WTC11 (cell line): Measurements from ENCODE around the gene AMOTL1. TPM values are rescaled to one million over a fixed set of nuclear protein-coding genes. Genes with fewer than 3 reads are reported as not detected.

ENCODE experiments used
- ATAC-seq: fragments of 200-7000 bp; cut with Tn5 transposase; 2 replicates; pipeline ENCODE4 v1.10.0; 2021; ENCODE audit warnings: mild to moderate bottlenecking, moderate library complexity
- CTCF ChIA-PET: fragments of 300-600 bp; sonication (Branson Sonifier 250); formaldehyde crosslinking; loops from one replicate; lab custom pipeline; 2021; ENCODE audit warnings: antibody characterized with exemption; lab: Charles Lee
- POLR2A ChIA-PET: fragments of 350-600 bp; sonication (Branson Sonifier 250); formaldehyde crosslinking; loops from one replicate; lab custom pipeline; 2021; ENCODE audit warnings: antibody characterized with exemption; lab: Charles Lee
- DNase-seq: peaks from one replicate; pipeline ENCODE4 v3.0.0; 2021; ENCODE audit warnings: low spot score
- H3K27ac Mint-ChIP-seq: 2 replicates; pipeline ENCODE4 v1.8.0; 2021; ENCODE audit warnings: mixed read lengths
- H3K27me3 Mint-ChIP-seq: 2 replicates; pipeline ENCODE4 v1.8.0; 2021; ENCODE audit warnings: low read depth, mild to moderate bottlenecking, moderate library complexity, mixed read lengths
- H3K36me3 Mint-ChIP-seq: 2 replicates; pipeline ENCODE4 v1.8.0; 2021; ENCODE audit warnings: mixed read lengths
- H3K4me1 Mint-ChIP-seq: 2 replicates; pipeline ENCODE4 v1.8.0; 2022; ENCODE audit warnings: mixed read lengths
- H3K4me3 Mint-ChIP-seq: 2 replicates; pipeline ENCODE4 v1.8.0; 2021; ENCODE audit warnings: mild to moderate bottlenecking, moderate library complexity, mixed read lengths
- H3K9me3 Mint-ChIP-seq: 2 replicates; pipeline ENCODE4 v1.8.0; 2021; ENCODE audit warnings: mixed read lengths
- ARID4B ChIP-seq: sonication (generic); formaldehyde crosslinking; IDR thresholded peaks from 2 replicates; pipeline ENCODE4 v1.8.0; 2023; ENCODE audit warnings: missing genetic modification reagents, mild to moderate bottlenecking, borderline replicate concordance
- CBFB ChIP-seq: sonication (generic); formaldehyde crosslinking; IDR thresholded peaks from 2 replicates; pipeline ENCODE4 v1.8.1; 2022; ENCODE audit warnings: mild to moderate bottlenecking, low read depth, missing genetic modification reagents
- CDX4 ChIP-seq: fragments of 250-450 bp; sonication (Bioruptor Pico); IDR thresholded peaks from 2 replicates; pipeline ENCODE4 v1.9.0; 2021; ENCODE audit warnings: moderate library complexity, mild to moderate bottlenecking, inconsistent platforms, borderline replicate concordance
- CREM ChIP-seq: sonication (generic); formaldehyde crosslinking; IDR thresholded peaks from 2 replicates; pipeline ENCODE4 v1.8.1; 2022; ENCODE audit warnings: mild to moderate bottlenecking, missing genetic modification reagents, moderate library complexity
- ELF4 ChIP-seq: sonication (generic); formaldehyde crosslinking; IDR thresholded peaks from 2 replicates; pipeline ENCODE4 v1.8.1; 2022; ENCODE audit warnings: low read depth, mild to moderate bottlenecking, moderate library complexity, missing genetic modification reagents
- ERG ChIP-seq: fragments of 250-450 bp; sonication (Bioruptor Pico); IDR thresholded peaks from 2 replicates; pipeline ENCODE4 v1.8.0; 2021; ENCODE audit warnings: mild to moderate bottlenecking
- FOXP1 ChIP-seq: sonication (generic); formaldehyde crosslinking; IDR thresholded peaks from 2 replicates; pipeline ENCODE4 v1.8.0; 2022; ENCODE audit warnings: missing genetic modification reagents, mild to moderate bottlenecking, moderate library complexity, borderline replicate concordance
- OVOL2 ChIP-seq: fragments of 250-450 bp; sonication (Bioruptor Pico); IDR thresholded peaks from 2 replicates; pipeline ENCODE4 v1.9.0; 2021; ENCODE audit warnings: mild to moderate bottlenecking, borderline replicate concordance
- SOX15 ChIP-seq: fragments of 250-450 bp; sonication (Bioruptor Pico); IDR thresholded peaks from 2 replicates; pipeline ENCODE4 v1.9.0; 2021; ENCODE audit warnings: mild to moderate bottlenecking
- TCF7 ChIP-seq: sonication (generic); formaldehyde crosslinking; IDR thresholded peaks from 2 replicates; pipeline ENCODE4 v1.8.0; 2022; ENCODE audit warnings: mild to moderate bottlenecking, low read depth, missing genetic modification reagents, moderate library complexity
- TEAD4 ChIP-seq: sonication (generic); formaldehyde crosslinking; IDR thresholded peaks from 2 replicates; pipeline ENCODE4 v1.8.0; 2022; ENCODE audit warnings: mild to moderate bottlenecking, missing genetic modification reagents
- ZNF138 ChIP-seq: sonication (generic); formaldehyde crosslinking; conservative IDR thresholded peaks from 2 replicates; pipeline ENCODE4 v1.8.1; 2022; ENCODE audit warnings: mild to moderate bottlenecking, moderate library complexity, missing genetic modification reagents
- ZNF232 ChIP-seq: sonication (generic); formaldehyde crosslinking; IDR thresholded peaks from 2 replicates; pipeline ENCODE4 v1.8.0; 2022; ENCODE audit warnings: mild to moderate bottlenecking, missing genetic modification reagents
- ZNF425 ChIP-seq: fragments of 250-450 bp; sonication (Bioruptor Pico); conservative IDR thresholded peaks from 2 replicates; pipeline ENCODE4 v1.9.0; 2021; ENCODE audit warnings: mild to moderate bottlenecking
- total RNA-seq: library from RNA; stranded (reverse); gene quantifications from 3 replicates; pipeline ENCODE4 v1.2.3, GENCODE V29; 2021
- TF ChIP-seq, protein P1 (sequence below): fragments of 200-600 bp; IDR thresholded peaks from 2 replicates; pipeline ENCODE4 v1.8.0; 2022; ENCODE audit warnings: antibody characterized with exemption
- TF ChIP-seq, protein P2 (sequence below): sonication (generic); formaldehyde crosslinking; IDR thresholded peaks from 2 replicates; pipeline ENCODE4 v1.8.1; 2023; ENCODE audit warnings: mild to moderate bottlenecking, missing genetic modification reagents
- TF ChIP-seq, protein P3 (sequence below): sonication (generic); formaldehyde crosslinking; IDR thresholded peaks from 2 replicates; pipeline ENCODE4 v1.8.1; 2023; ENCODE audit warnings: mild to moderate bottlenecking, missing genetic modification reagents, moderate library complexity

The AMOTL1 gene
- total RNA-seq, 1 experiment from 2014 or later: 39.8 TPM

DNA sequence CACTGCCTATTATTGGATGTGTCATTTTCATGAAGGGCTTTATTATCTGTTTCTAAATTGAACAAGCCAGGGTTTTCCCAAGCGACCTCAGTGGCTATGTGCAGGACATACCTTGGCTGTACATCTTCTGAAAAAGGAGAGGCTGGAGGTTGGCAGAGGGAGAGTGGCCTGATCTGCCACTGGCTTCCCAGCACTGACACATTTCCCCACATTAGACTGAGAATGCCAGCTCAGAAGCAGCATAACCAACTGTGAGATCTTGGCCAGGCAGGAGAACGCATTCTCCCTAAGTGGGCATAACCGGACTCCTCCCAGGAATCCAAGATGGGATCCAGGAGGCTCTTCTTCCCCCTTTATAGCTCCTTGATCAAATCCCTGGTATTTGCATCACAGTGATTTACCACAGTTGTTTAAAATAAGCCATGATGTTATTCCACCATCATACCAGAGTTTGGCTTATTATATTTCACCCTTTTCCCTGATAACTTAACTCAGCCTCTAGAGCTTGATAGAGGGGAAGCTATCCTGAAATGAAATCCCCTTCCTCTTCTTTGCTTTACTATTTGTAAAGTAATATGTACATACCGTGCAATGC is 33.8 kb downstream of the AMOTL1 start:
- ChIA-PET POLR2A (no interaction called here), CTCF (no interaction called here)
- DNase-seq (no peak), ATAC-seq (no peak)
- Mint-ChIP-seq H3K36me3 (peaks cover 33% of the 10 kb centered on the region), H3K27ac (no peak overlapping the region), H3K4me1 (no peaks in the 10 kb centered on the region), H3K9me3 (no peaks in the 10 kb centered on the region), H3K27me3 (no peaks in the 10 kb centered on the region), H3K4me3 (no peak overlapping the region)
- TF ChIP-seq CBFB: no peak
- TF ChIP-seq, protein P1, sequence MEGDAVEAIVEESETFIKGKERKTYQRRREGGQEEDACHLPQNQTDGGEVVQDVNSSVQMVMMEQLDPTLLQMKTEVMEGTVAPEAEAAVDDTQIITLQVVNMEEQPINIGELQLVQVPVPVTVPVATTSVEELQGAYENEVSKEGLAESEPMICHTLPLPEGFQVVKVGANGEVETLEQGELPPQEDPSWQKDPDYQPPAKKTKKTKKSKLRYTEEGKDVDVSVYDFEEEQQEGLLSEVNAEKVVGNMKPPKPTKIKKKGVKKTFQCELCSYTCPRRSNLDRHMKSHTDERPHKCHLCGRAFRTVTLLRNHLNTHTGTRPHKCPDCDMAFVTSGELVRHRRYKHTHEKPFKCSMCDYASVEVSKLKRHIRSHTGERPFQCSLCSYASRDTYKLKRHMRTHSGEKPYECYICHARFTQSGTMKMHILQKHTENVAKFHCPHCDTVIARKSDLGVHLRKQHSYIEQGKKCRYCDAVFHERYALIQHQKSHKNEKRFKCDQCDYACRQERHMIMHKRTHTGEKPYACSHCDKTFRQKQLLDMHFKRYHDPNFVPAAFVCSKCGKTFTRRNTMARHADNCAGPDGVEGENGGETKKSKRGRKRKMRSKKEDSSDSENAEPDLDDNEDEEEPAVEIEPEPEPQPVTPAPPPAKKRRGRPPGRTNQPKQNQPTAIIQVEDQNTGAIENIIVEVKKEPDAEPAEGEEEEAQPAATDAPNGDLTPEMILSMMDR: no peak
- no peak for TF ChIP-seq ZNF425 (CRISPR knock-in tag)
- no peak for TF ChIP-seq ERG
- TF ChIP-seq ZNF138: no peak
- TF ChIP-seq OVOL2 (CRISPR knock-in tag): no peak
- TF ChIP-seq ZNF232 (CRISPR knock-in tag): no peak
- TF ChIP-seq SOX15 (CRISPR knock-in tag): no peak
- TF ChIP-seq FOXP1 (CRISPR knock-in tag): no peak
- TF ChIP-seq, protein P2, sequence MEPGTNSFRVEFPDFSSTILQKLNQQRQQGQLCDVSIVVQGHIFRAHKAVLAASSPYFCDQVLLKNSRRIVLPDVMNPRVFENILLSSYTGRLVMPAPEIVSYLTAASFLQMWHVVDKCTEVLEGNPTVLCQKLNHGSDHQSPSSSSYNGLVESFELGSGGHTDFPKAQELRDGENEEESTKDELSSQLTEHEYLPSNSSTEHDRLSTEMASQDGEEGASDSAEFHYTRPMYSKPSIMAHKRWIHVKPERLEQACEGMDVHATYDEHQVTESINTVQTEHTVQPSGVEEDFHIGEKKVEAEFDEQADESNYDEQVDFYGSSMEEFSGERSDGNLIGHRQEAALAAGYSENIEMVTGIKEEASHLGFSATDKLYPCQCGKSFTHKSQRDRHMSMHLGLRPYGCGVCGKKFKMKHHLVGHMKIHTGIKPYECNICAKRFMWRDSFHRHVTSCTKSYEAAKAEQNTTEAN: no peak
- TF ChIP-seq ELF4 (CRISPR knock-in tag): no peak
- TF ChIP-seq CREM (CRISPR knock-in tag): no peak
- no peak for TF ChIP-seq ARID4B (CRISPR knock-in tag)
- no peak for TF ChIP-seq TEAD4 (CRISPR knock-in tag)

GRCh38 chr11:94802501-94802900 is 34.3 kb downstream of the AMOTL1 start:
- ChIA-PET CTCF (no interaction called here), POLR2A (no interaction called here)
- Mint-ChIP-seq H3K9me3 (no peaks in the 10 kb centered on the region), H3K4me3 (no peak overlapping the region), H3K27me3 (no peaks in the 10 kb centered on the region), H3K36me3 (peaks cover 33% of the 10 kb centered on the region), H3K27ac (no peak overlapping the region), H3K4me1 (no peaks in the 10 kb centered on the region)
- no peak for DNase-seq
- no peak for ATAC-seq
- TF ChIP-seq TCF7 (CRISPR knock-in tag) (no peak), ERG (no peak), CDX4 (CRISPR knock-in tag) (no peak), FOXP1 (CRISPR knock-in tag) (no peak)
- TF ChIP-seq, protein P3, sequence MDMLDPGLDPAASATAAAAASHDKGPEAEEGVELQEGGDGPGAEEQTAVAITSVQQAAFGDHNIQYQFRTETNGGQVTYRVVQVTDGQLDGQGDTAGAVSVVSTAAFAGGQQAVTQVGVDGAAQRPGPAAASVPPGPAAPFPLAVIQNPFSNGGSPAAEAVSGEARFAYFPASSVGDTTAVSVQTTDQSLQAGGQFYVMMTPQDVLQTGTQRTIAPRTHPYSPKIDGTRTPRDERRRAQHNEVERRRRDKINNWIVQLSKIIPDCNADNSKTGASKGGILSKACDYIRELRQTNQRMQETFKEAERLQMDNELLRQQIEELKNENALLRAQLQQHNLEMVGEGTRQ (CRISPR knock-in tag): no peak
